Urinary bladder (tissue), 4 donors: ENCODE measurements around the gene INTS15. TPM values are rescaled to one million over a fixed set of nuclear protein-coding genes. Genes with fewer than 3 reads are reported as not detected.
"Not testable (repeated sequence)": the region's sequence is repeated elsewhere in the genome, so short reads cannot be mapped to it uniquely, and the experiment has no call there.

Source experiments
- DNase-seq: peaks from one replicate; pipeline ENCODE4 v3.0.0-alpha.2; 2015; ENCODE audit errors: extremely low spot score
- H3K27ac ChIP-seq: one replicate; pipeline ENCODE4 v1.5.1; 2013; ENCODE audit warnings: low read depth, mild to moderate bottlenecking, moderate library complexity
- H3K36me3 ChIP-seq: one replicate; pipeline ENCODE4 v1.6.1; 2013; ENCODE audit warnings: mild to moderate bottlenecking, moderate library complexity; ENCODE audit not compliant: insufficient read depth
- H3K4me1 ChIP-seq: one replicate; pipeline ENCODE4 v1.6.1; 2013; ENCODE audit warnings: mild to moderate bottlenecking, moderate library complexity; ENCODE audit not compliant: insufficient read depth
- H3K4me3 ChIP-seq: one replicate; pipeline ENCODE4 v1.5.1; 2013; ENCODE audit warnings: low read depth, low read length
- WGBS: extraction: QIAGEN DNeasy Blood & Tissue Kit; methylation state at CpG from one replicate; pipeline ENCODE4 v1.1.7; 2013; 5-methylcytosine and 5-hydroxymethylcytosine counted together
- polyA plus RNA-seq: library from polyadenylated mRNA; stranded (reverse); fragments of 200-250 nt; gene quantifications from one replicate; pipeline ENCODE4 v1.2.3, GENCODE V29; 2013
- total RNA-seq: library from RNA; depleted of rRNA; stranded (reverse); fragments of >200 nt; gene quantifications from one replicate; pipeline ENCODE4 v1.2.3, GENCODE V29; 2014
- donor health status: healthy with polysubstance abuse.
- donor health status: healthy.

Gene INTS15
- total and polyA plus RNA-seq, 2 donors, result 11.6 to 24.6 TPM

DNA sequence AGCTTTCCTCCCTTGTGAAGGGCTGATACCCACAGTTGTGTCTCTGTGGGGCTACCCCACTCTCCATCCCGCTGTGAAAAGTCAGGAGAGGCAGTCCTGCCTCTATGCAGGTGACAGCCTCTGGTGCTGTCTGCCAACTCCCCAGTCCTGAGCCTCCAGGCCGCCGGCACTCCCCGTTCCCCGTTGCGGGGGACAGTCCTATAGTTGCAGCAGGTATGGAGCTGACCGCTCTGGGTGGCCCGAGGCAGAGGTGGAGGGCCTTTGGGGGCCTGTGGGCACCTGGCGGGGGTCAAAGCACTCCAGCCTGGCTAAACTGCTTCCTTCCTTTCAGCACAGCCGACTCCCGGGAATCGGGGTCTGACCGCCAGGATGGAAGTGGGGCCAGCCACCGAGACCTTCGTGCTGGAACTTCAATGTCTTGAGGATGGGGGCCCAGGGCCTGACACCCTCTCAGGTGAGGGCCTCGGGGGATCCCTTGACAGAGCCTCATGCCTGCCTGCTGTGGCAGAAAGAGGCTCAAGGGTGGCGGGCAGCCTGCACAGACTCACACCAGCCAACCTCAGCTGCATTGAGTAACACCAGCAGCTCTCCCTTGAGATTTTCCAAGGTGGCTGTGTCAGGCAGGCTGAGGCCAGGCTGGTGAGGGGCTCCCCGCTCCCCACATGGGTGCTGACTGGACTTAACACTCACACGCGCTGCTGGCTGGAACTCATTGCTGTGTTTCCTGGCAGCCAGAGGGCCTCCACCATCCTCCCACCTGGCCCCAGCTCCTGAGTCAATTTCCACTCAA lies 27.2 kb downstream of the INTS15 start:
- Histone ChIP-seq H3K36me3 (no peaks in the 10 kb centered on the region), H3K4me3 (no peak overlapping the region), H3K27ac (no peak overlapping the region), H3K4me1 (peaks cover 3% of the 10 kb centered on the region)
- WGBS, result 88% methylated on average over 20 of the region's 20 CpGs
- DNase-seq, result no peak

GRCh38 chr7:6618621-6619020 lies 28.8 kb downstream of the INTS15 start:
- Histone ChIP-seq H3K27ac (no peak overlapping the region), H3K4me3 (no peak overlapping the region), H3K4me1 (peaks cover 3% of the 10 kb centered on the region), H3K36me3 (peaks cover 2% of the 10 kb centered on the region)
- no peak for DNase-seq
- WGBS, result 75% methylated on average over 4 of the region's 4 CpGs

GRCh38 chr7:6619961-6620360 lies 30.1 kb downstream of the INTS15 start:
- peaks cover 2% of the 10 kb centered on the region for H3K36me3 ChIP-seq
- H3K4me1 ChIP-seq, result peaks cover 3% of the 10 kb centered on the region
- no peak overlapping the region for H3K4me3 ChIP-seq
- no peak overlapping the region for H3K27ac ChIP-seq
- 82% methylated on average over 3 of the region's 3 CpGs for WGBS
- DNase-seq, result no peak

- H3K4me1 ChIP-seq, result no peaks in the 10 kb centered on the region
- peaks cover 2% of the 10 kb centered on the region for H3K36me3 ChIP-seq
- no peak overlapping the region for H3K4me3 ChIP-seq
- H3K27ac ChIP-seq, result no peak overlapping the region
- WGBS, result 88% methylated on average over 20 of the region's 20 CpGs
- DNase-seq, result no peak
Measured at GRCh38 chr7:6621195-6622133, 31.6 kb downstream of the INTS15 start.

GRCh38 chr7:6622134-6622710 lies 32.4 kb downstream of the INTS15 start:
- WGBS, result 96% methylated on average over 67 of the region's 67 CpGs
- no peak overlapping the region for H3K4me3 ChIP-seq
- peaks cover 2% of the 10 kb centered on the region for H3K36me3 ChIP-seq
- no peak overlapping the region for H3K27ac ChIP-seq
- no peaks in the 10 kb centered on the region for H3K4me1 ChIP-seq
- DNase-seq, result no peak

GRCh38 chr7:6623589-6624245 lies 33.9 kb downstream of the INTS15 start:
- Histone ChIP-seq H3K36me3 (peaks cover 2% of the 10 kb centered on the region), H3K4me3 (no peak overlapping the region), H3K27ac (no peak overlapping the region), H3K4me1 (no peaks in the 10 kb centered on the region)
- WGBS, result 80% methylated on average over 15 of the region's 15 CpGs
- no peak for DNase-seq

- DNase-seq, result no peak
- Histone ChIP-seq H3K4me1 (no peaks in the 10 kb centered on the region), H3K27ac (no peak overlapping the region), H3K36me3 (peaks cover 2% of the 10 kb centered on the region), H3K4me3 (no peak overlapping the region)
- WGBS, result 83% methylated on average over 3 of the region's 3 CpGs
Measured at GRCh38 chr7:6624246-6624611, 34.4 kb downstream of the INTS15 start.

- 80% methylated on average over 6 of the region's 6 CpGs for WGBS
- Histone ChIP-seq H3K27ac (no peak overlapping the region), H3K4me1 (no peaks in the 10 kb centered on the region), H3K36me3 (no peaks in the 10 kb centered on the region), H3K4me3 (no peak overlapping the region)
- peak; percentile 5 for DNase-seq
Measured at GRCh38 chr7:6628045-6628444, 38.2 kb downstream of the INTS15 start.

GRCh38 chr7:6630007-6630849 lies 40.4 kb downstream of the INTS15 start:
- H3K4me3 ChIP-seq, result no peak overlapping the region
- no peak overlapping the region for H3K27ac ChIP-seq
- no peaks in the 10 kb centered on the region for H3K36me3 ChIP-seq
- no peaks in the 10 kb centered on the region for H3K4me1 ChIP-seq
- 68% methylated on average over 11 of the region's 11 CpGs for WGBS
- DNase-seq, result no peak

GRCh38 chr7:6631605-6632004 lies 41.8 kb downstream of the INTS15 start:
- WGBS, result 71% methylated on average over 7 of the region's 7 CpGs
- Histone ChIP-seq H3K36me3 (no peaks in the 10 kb centered on the region), H3K4me3 (no peak overlapping the region), H3K27ac (no peak overlapping the region), H3K4me1 (no peaks in the 10 kb centered on the region)
- no peak for DNase-seq

DNA sequence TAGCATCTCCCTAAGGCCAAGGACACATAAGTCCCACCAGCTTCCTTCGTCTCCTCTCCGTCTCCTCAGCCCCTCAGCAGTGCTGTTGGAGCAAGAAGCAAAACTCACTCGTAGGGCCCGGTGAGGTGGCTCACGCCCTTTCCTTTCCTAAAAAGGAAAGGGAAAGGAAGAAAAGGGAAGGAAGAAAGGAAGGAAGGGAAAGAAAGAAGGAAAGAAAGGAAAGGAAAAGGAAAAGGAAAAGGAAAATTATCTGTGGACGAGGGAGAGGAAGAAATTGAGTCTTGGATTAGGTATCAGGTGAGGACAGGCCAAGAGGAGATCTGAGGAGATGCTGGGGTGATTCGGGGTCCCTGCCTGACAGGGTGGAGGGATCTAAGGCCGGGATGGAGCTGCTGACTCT lies 44.2 kb downstream of the INTS15 start:
- WGBS, result 76% methylated on average over 8 of the region's 8 CpGs
- Histone ChIP-seq H3K27ac (no peak overlapping the region), H3K4me1 (no peaks in the 10 kb centered on the region), H3K36me3 (no peaks in the 10 kb centered on the region), H3K4me3 (no peak overlapping the region)
- DNase-seq, result no peak

GRCh38 chr7:6634971-6635370 lies 45.1 kb downstream of the INTS15 start:
- not testable (repeated sequence) for DNase-seq, H3K4me3 ChIP-seq, H3K36me3 ChIP-seq, H3K4me1 ChIP-seq, H3K27ac ChIP-seq
- WGBS, result 84% methylated on average over 5 of the region's 5 CpGs
